ENCODE measurements around the gene PTGES3.

Gene PTGES3

DNA sequence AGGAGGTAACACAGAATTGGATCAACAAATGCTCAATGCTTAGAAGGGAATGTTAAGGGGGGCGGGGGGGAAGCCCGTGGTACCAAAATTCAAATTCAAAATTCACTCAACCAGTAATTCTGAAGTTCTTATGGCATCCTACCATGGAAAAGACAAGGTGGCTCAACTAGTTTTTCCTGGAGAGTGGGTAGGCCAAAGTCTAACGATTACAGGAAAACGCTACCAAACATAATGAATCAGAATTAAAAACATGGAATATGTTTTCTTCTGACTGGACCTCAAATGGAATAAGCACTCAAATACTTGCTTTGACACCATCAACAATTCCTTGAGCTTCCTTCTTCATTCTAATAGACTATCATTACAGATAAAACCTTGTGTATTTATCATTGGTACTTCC lies 34.7 kb upstream of the PTGES3 start:
- H2BK120ac ChIP-seq (ENCODE audit: insufficient read depth, low read length, poor library complexity) = no peak overlapping the region
- no peak overlapping the region for H4K91ac ChIP-seq (ENCODE audit: low read depth, low read length)
- no peaks in the 10 kb centered on the region for H3K9me3 ChIP-seq (ENCODE audit: insufficient read depth, low read depth, low read length)
- H3K27ac ChIP-seq (ENCODE audit: low read depth, low read length) = peak overlapping the region; percentile 85
- peak; percentile 15 to 52 for DNase-seq
- peak overlapping the region; percentile 49 for H3K4me2 ChIP-seq (ENCODE audit: low read length)
- no peak overlapping the region for H3K23ac ChIP-seq (ENCODE audit: low read length)
- no peak overlapping the region for H4K8ac ChIP-seq (ENCODE audit: low read depth, low read length)
- peaks cover 14 to 18% of the 10 kb centered on the region in 2 experiments for H3K4me1 ChIP-seq (ENCODE audit: control insufficient read depth in 1 of 2, insufficient read depth in 2 of 2, low read length in 2 of 2)
- peak overlapping the region; percentile 81 for H3K4ac ChIP-seq (ENCODE audit: low read depth, low read length)
- H3K14ac ChIP-seq (ENCODE audit: low read length) = no peak overlapping the region
- no peak overlapping the region for H2BK5ac ChIP-seq (ENCODE audit: low read depth, low read length, poor library complexity)
- H3K36me3 ChIP-seq (ENCODE audit: control insufficient read depth in 1 of 2, insufficient read depth in 2 of 2, low read length in 2 of 2) = peaks cover 18 to 34% of the 10 kb centered on the region in 2 experiments
- no peak overlapping the region for H3K9ac ChIP-seq (ENCODE audit: low read length)
- H3K18ac ChIP-seq (ENCODE audit: low read length) = no peak overlapping the region
- H4K12ac ChIP-seq (ENCODE audit: low read depth, low read length) = no peak overlapping the region
- no peak overlapping the region for H2BK12ac ChIP-seq (ENCODE audit: low read length)
- no peak overlapping the region for H2AFZ ChIP-seq (ENCODE audit: insufficient read depth, low read length, poor library complexity)
- H2AK5ac ChIP-seq (ENCODE audit: low read length) = no peak overlapping the region
- H3K79me2 ChIP-seq (ENCODE audit: control insufficient read depth, insufficient read depth, low read length, poor library complexity) = peaks cover 30% of the 10 kb centered on the region
- no peak overlapping the region for H3K4me3 ChIP-seq (ENCODE audit: low read depth, low read length)
- H3K79me1 ChIP-seq (ENCODE audit: low read length) = peaks cover 14% of the 10 kb centered on the region
- no CpG with 5 or more reads among the region's 4 CpGs for WGBS (ENCODE audit: extremely low coverage, insufficient coverage, insufficient read length)
- H3K27me3 ChIP-seq (ENCODE audit: insufficient read depth, low read length) = no peaks in the 10 kb centered on the region

DNA sequence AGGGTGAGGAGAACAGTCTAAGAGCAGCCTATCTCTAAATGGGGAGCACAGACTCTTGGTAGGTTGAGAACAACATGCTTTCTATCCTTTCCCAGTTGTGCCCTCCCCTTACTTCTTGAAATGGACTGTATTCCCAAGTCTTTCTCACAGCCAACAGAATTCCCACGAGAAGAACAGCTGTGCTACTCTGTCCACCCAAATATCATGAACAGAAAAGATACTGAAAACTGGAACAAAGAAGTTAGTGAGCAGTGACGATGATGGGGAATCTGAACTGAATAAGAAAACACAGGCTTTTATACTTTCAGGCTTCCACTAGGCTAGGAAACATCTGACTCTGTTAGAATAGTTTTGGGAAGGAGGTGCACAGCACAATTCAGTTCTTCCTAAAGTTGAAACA lies 33.6 kb upstream of the PTGES3 start:
- WGBS (ENCODE audit: extremely low coverage, insufficient coverage, insufficient read length) = no CpG with 5 or more reads among the region's 2 CpGs
- Histone ChIP-seq H2BK5ac (ENCODE audit: low read depth, low read length, poor library complexity) (peak overlapping the region; percentile 17), H3K9me3 (ENCODE audit: insufficient read depth, low read depth, low read length) (no peaks in the 10 kb centered on the region)

DNA sequence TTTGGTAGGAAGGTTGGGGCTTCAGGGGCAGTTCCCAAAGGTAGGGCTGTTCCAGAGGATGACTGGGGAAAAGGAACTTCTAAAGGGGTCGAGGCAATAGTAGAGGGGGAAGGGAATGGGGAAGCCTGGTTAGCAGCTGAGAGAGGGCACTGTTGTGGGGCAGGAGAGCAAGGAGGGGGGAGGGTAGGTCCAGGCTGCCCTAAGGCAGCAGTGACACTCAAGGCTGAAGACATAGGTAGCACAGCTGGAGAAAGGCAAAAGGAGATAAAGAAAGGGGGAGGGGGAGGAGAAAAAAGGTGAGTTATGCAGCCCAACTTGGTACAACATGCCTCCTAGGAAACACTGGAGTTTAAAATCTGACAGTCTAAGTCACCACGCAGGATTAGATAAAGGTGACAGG lies 33.1 kb upstream of the PTGES3 start:
- Histone ChIP-seq H3K36me3 (ENCODE audit: control insufficient read depth in 1 of 2, insufficient read depth in 2 of 2, low read length in 2 of 2) (peaks cover 31 to 44% of the 10 kb centered on the region in 2 experiments), H4K8ac (ENCODE audit: low read depth, low read length) (peak overlapping the region; percentile 32), H2AFZ (ENCODE audit: insufficient read depth, low read length, poor library complexity) (peak overlapping the region; percentile 3), H4K12ac (ENCODE audit: low read depth, low read length) (no peak overlapping the region), H3K9me3 (ENCODE audit: insufficient read depth, low read depth, low read length) (no peaks in the 10 kb centered on the region), H4K91ac (ENCODE audit: low read depth, low read length) (peak overlapping the region; percentile 39), H3K4me3 (ENCODE audit: low read depth, low read length) (no peak overlapping the region), H3K9ac (ENCODE audit: low read length) (no peak overlapping the region), H3K4me1 (ENCODE audit: control insufficient read depth in 1 of 2, insufficient read depth in 2 of 2, low read length in 2 of 2) (peaks cover 14 to 18% of the 10 kb centered on the region in 2 experiments), H2AK5ac (ENCODE audit: low read length) (no peak overlapping the region), H3K14ac (ENCODE audit: low read length) (peak overlapping the region; percentile 24), H2BK5ac (ENCODE audit: low read depth, low read length, poor library complexity) (peak overlapping the region; percentile 61), H3K18ac (ENCODE audit: low read length) (peak overlapping the region; percentile 64), H2BK12ac (ENCODE audit: low read length) (peak overlapping the region; percentile 18), H3K27me3 (ENCODE audit: insufficient read depth, low read length) (no peaks in the 10 kb centered on the region), H3K4me2 (ENCODE audit: low read length) (peak overlapping the region; percentile 51), H3K79me2 (ENCODE audit: control insufficient read depth, insufficient read depth, low read length, poor library complexity) (peaks cover 30% of the 10 kb centered on the region), H3K27ac (ENCODE audit: low read depth, low read length) (peak overlapping the region; percentile 85), H2BK120ac (ENCODE audit: insufficient read depth, low read length, poor library complexity) (no peak overlapping the region), H3K79me1 (ENCODE audit: low read length) (peaks cover 14% of the 10 kb centered on the region), H3K23ac (ENCODE audit: low read length) (no peak overlapping the region), H3K4ac (ENCODE audit: low read depth, low read length) (peak overlapping the region; percentile 98)
- WGBS (ENCODE audit: extremely low coverage, insufficient coverage, insufficient read length) = no CpG with 5 or more reads among the region's 2 CpGs
- DNase-seq = peak in 1 of 2 donors; percentile 25

More for the DNA sequence above, 33.6 kb upstream of the PTGES3 start:
- Histone ChIP-seq H3K9ac (ENCODE audit: low read length) (no peak overlapping the region), H3K27me3 (ENCODE audit: insufficient read depth, low read length) (no peaks in the 10 kb centered on the region), H2AFZ (ENCODE audit: insufficient read depth, low read length, poor library complexity) (no peak overlapping the region), H3K79me2 (ENCODE audit: control insufficient read depth, insufficient read depth, low read length, poor library complexity) (peaks cover 30% of the 10 kb centered on the region), H4K8ac (ENCODE audit: low read depth, low read length) (no peak overlapping the region), H3K14ac (ENCODE audit: low read length) (no peak overlapping the region), H3K4me3 (ENCODE audit: low read depth, low read length) (no peak overlapping the region), H2BK120ac (ENCODE audit: insufficient read depth, low read length, poor library complexity) (no peak overlapping the region), H2AK5ac (ENCODE audit: low read length) (no peak overlapping the region), H3K4me2 (ENCODE audit: low read length) (peak overlapping the region; percentile 51), H3K79me1 (ENCODE audit: low read length) (peaks cover 14% of the 10 kb centered on the region), H3K4me1 (ENCODE audit: control insufficient read depth in 1 of 2, insufficient read depth in 2 of 2, low read length in 2 of 2) (peaks cover 14 to 18% of the 10 kb centered on the region in 2 experiments), H3K23ac (ENCODE audit: low read length) (no peak overlapping the region), H2BK12ac (ENCODE audit: low read length) (no peak overlapping the region), H3K36me3 (ENCODE audit: control insufficient read depth in 1 of 2, insufficient read depth in 2 of 2, low read length in 2 of 2) (peaks cover 26 to 39% of the 10 kb centered on the region in 2 experiments), H4K12ac (ENCODE audit: low read depth, low read length) (no peak overlapping the region), H3K18ac (ENCODE audit: low read length) (no peak overlapping the region), H3K27ac (ENCODE audit: low read depth, low read length) (peak overlapping the region; percentile 85), H4K91ac (ENCODE audit: low read depth, low read length) (no peak overlapping the region), H3K4ac (ENCODE audit: low read depth, low read length) (peak overlapping the region; percentile 76)
- no peak for DNase-seq

DNA sequence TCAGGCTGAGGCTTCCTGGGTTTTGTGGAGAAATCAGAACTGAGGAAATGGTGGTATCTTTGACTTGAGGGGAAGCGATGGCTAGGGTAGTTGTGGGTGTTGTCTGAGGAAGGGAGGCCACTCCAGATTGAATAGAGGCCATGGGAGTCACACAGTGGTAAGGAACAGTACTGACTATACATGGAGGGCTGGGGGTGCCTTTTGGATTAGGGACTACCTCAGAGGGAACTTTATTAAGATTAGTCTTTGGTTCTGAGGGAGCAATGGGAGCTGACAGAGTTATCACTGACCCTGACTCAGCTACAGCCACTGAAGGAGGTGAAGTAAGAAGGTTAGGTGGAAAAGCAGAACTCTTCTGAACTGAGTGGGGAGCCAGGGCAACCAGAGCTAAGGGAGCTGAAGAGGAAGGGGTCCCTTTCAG lies 32.7 kb upstream of the PTGES3 start:
- H3K36me3 ChIP-seq (ENCODE audit: control insufficient read depth in 1 of 2, insufficient read depth in 2 of 2, low read length in 2 of 2) = peaks cover 35 to 49% of the 10 kb centered on the region in 2 experiments
- H2AFZ ChIP-seq (ENCODE audit: insufficient read depth, low read length, poor library complexity) = peak overlapping the region; percentile 3
- H3K79me2 ChIP-seq (ENCODE audit: control insufficient read depth, insufficient read depth, low read length, poor library complexity) = peaks cover 30% of the 10 kb centered on the region
- peak in 1 of 2 donors; percentile 11 for DNase-seq
- H4K8ac ChIP-seq (ENCODE audit: low read depth, low read length) = peak overlapping the region; percentile 32
- H2BK120ac ChIP-seq (ENCODE audit: insufficient read depth, low read length, poor library complexity) = no peak overlapping the region
- H4K12ac ChIP-seq (ENCODE audit: low read depth, low read length) = no peak overlapping the region
- H3K27me3 ChIP-seq (ENCODE audit: insufficient read depth, low read length) = no peaks in the 10 kb centered on the region
- peak overlapping the region; percentile 39 for H4K91ac ChIP-seq (ENCODE audit: low read depth, low read length)
- no peaks in the 10 kb centered on the region for H3K9me3 ChIP-seq (ENCODE audit: insufficient read depth, low read depth, low read length)
- peak overlapping the region; percentile 64 for H3K18ac ChIP-seq (ENCODE audit: low read length)
- H3K4me2 ChIP-seq (ENCODE audit: low read length) = peak overlapping the region; percentile 51
- H3K4me1 ChIP-seq (ENCODE audit: control insufficient read depth in 1 of 2, insufficient read depth in 2 of 2, low read length in 2 of 2) = peaks cover 14 to 21% of the 10 kb centered on the region in 2 experiments
- no peak overlapping the region for H3K23ac ChIP-seq (ENCODE audit: low read length)
- H2BK5ac ChIP-seq (ENCODE audit: low read depth, low read length, poor library complexity) = peak overlapping the region; percentile 61
- H2BK12ac ChIP-seq (ENCODE audit: low read length) = peak overlapping the region; percentile 18
- no peak overlapping the region for H3K9ac ChIP-seq (ENCODE audit: low read length)
- H3K27ac ChIP-seq (ENCODE audit: low read depth, low read length) = peak overlapping the region; percentile 85
- H3K14ac ChIP-seq (ENCODE audit: low read length) = peak overlapping the region; percentile 24
- no peak overlapping the region for H3K4me3 ChIP-seq (ENCODE audit: low read depth, low read length)
- WGBS (ENCODE audit: extremely low coverage, insufficient coverage, insufficient read length) = no CpG with 5 or more reads among the region's 1 CpG
- H2AK5ac ChIP-seq (ENCODE audit: low read length) = no peak overlapping the region
- peak overlapping the region; percentile 98 for H3K4ac ChIP-seq (ENCODE audit: low read depth, low read length)
- peaks cover 14% of the 10 kb centered on the region for H3K79me1 ChIP-seq (ENCODE audit: low read length)
